ENCODE data around the gene P2RY6.

DNA sequence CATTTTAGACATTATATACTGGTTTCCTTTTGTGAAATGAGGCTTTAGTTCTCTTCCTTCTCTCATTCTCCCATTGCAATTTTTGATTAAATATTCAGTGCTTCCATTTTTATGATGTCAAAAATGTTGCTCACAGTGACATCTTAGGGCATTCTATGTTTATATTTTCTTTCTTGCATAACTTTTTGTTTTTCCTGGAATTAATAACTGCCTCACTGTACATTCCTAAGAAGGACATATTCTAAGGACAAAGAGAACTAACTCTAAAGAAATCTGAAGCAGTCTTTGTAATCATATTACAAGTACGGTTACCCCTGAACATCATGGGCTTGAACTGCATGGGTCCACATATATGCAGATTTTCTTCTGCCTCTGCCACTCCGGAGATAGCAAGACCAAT is 25.8 kb upstream of the P2RY6 start:
- TF ChIP-seq POLR2A (IDR thresholded peaks at IDR 0.05) (no peak), CTCF (IDR thresholded peaks at IDR 0.05) (no peak)
